HepG2 (cell line): ENCODE results near the gene SMARCB1. TPM values are rescaled to one million over a fixed set of nuclear protein-coding genes. Genes with fewer than 3 reads are reported as not detected.

ENCODE experiments used
- ATAC-seq: fragments of 200-7000 bp; cut with Tn5 transposase; 3 replicates; pipeline ENCODE4 v1.9.1; 2020; ENCODE audit warnings: mild to moderate bottlenecking, moderate library complexity
- BruUV-seq: library from RNA; stranded (reverse); fragments of 400-500 nt; replicated peaks from 2 replicates; lab custom pipeline; 2021; lab: Mats Ljungman, UMichigan
- CTCF ChIA-PET: fragments of 300-600 bp; formaldehyde crosslinking; extraction: SDS; loops from one replicate; lab custom pipeline; 2021; ENCODE audit warnings: low total read pairs, inconsistent platforms, low intra/inter-chr PET ratio; lab: Yijun Ruan, JAX
- POLR2A ChIA-PET: fragments of 350-600 bp; sonication (Branson Sonifier 250); formaldehyde crosslinking; loops from one replicate; lab custom pipeline; 2020; ENCODE audit warnings: antibody characterized with exemption, inconsistent platforms; lab: Yijun Ruan, JAX
- DNase-seq: peaks from one replicate; pipeline ENCODE4 v3.0.0-alpha.2; 2015; ENCODE audit warnings: low spot score
- FAIRE-seq: peaks from 3 replicates; lab custom pipeline; 2011; peaks lifted over from hg19 to GRCh38; lab: Jason Lieb, UNC
- H2AFZ ChIP-seq: one replicate; pipeline ENCODE4 v1.6.1; 2011; ENCODE audit warnings: low read length, inconsistent platforms
- H3K27ac ChIP-seq: fragments of 300-600 bp; 3 replicates; pipeline ENCODE4 v1.8.0; 2011; ENCODE audit warnings: mixed run types, mild to moderate bottlenecking, mixed read lengths, low read length, inconsistent platforms; ENCODE audit not compliant: insufficient read depth; ENCODE audit errors: extremely low read length
- H3K27me3 ChIP-seq, 2 experiments: fragments of 200-600 bp in 1 of 2; 2 replicates in 1 of 2; 3 replicates in 1 of 2; pipeline versions ENCODE4 v1.6.0 to v1.8.0; 2011; ENCODE audit warnings: low read length in 2 of 2, mild to moderate bottlenecking in 2 of 2, moderate library complexity in 2 of 2, inconsistent platforms in 1 of 2; ENCODE audit not compliant: insufficient read depth in 2 of 2, control insufficient read depth in 1 of 2
- H3K36me3 ChIP-seq, 2 experiments: fragments of 200-600 bp in 1 of 2; replicated peaks in 1 of 2; 2 replicates in 1 of 2; 3 replicates in 1 of 2; pipeline versions ENCODE4 v1.5.1 to v1.8.0; 2011; ENCODE audit warnings: low read length in 2 of 2, inconsistent platforms in 1 of 2; ENCODE audit not compliant: insufficient read depth in 2 of 2, control insufficient read depth in 1 of 2
- H3K4me1 ChIP-seq: 2 replicates; pipeline ENCODE4 v1.5.1; 2012; ENCODE audit warnings: low read length, inconsistent platforms; ENCODE audit not compliant: insufficient read depth
- H3K4me2 ChIP-seq: 2 replicates; pipeline ENCODE4 v1.6.0; 2011; ENCODE audit warnings: low read depth, low read length, inconsistent platforms
- H3K4me3 ChIP-seq, 3 experiments: fragments of 200-600 bp in 1 of 3; sonication (generic), shearing (Covaris generic) in 1 of 3; replicated peaks in 1 of 3; 2 replicates each; pipeline ENCODE4 v1.5.1; 2011 to 2016; ENCODE audit warnings: low read length in 3 of 3, inconsistent platforms in 2 of 3, low read depth in 2 of 3, mild to moderate bottlenecking in 2 of 3, control low read depth in 1 of 3, mixed read lengths in 1 of 3; ENCODE audit not compliant: insufficient read depth in 1 of 3
- H3K79me2 ChIP-seq: one replicate; pipeline ENCODE4 v1.6.1; 2011; ENCODE audit warnings: low read length, inconsistent platforms; ENCODE audit not compliant: insufficient read depth
- H3K9ac ChIP-seq: 2 replicates; pipeline ENCODE4 v1.6.0; 2011; ENCODE audit warnings: mild to moderate bottlenecking, low read depth, low read length, inconsistent platforms; ENCODE audit not compliant: insufficient read depth
- H3K9me3 ChIP-seq: 2 replicates; pipeline ENCODE4 v1.5.1; 2012; ENCODE audit warnings: mild to moderate bottlenecking, low read length
- H4K20me1 ChIP-seq: 2 replicates; pipeline ENCODE4 v1.6.0; 2011; ENCODE audit warnings: inconsistent platforms, mild to moderate bottlenecking, low read length, moderate library complexity; ENCODE audit not compliant: insufficient read depth
- DR1 ChIP-seq: sonication (generic); formaldehyde crosslinking; IDR thresholded peaks from 2 replicates; pipeline ENCODE4 v1.8.0; 2021; ENCODE audit warnings: mild to moderate bottlenecking, missing genetic modification reagents, inconsistent platforms
- IRF2 ChIP-seq: IDR thresholded peaks from 2 replicates; pipeline ENCODE4 v1.6.1; 2018; ENCODE audit warnings: missing genetic modification reagents, missing compliant biosample characterization
- XBP1 ChIP-seq: sonication (generic); formaldehyde crosslinking; IDR thresholded peaks from 2 replicates; pipeline ENCODE4 v1.5.0; 2020; ENCODE audit warnings: missing genetic modification reagents
- ZNF558 ChIP-seq: sonication (generic); formaldehyde crosslinking; IDR thresholded peaks from 2 replicates; pipeline ENCODE4 v1.9.0; 2022; ENCODE audit warnings: mild to moderate bottlenecking, missing genetic modification reagents, borderline replicate concordance
- ZNF670 ChIP-seq: sonication (generic); formaldehyde crosslinking; IDR thresholded peaks from 2 replicates; pipeline ENCODE4 v1.8.0; 2022; ENCODE audit warnings: mild to moderate bottlenecking, missing genetic modification reagents, borderline replicate concordance
- WGBS: methylation state at CpG from one replicate; pipeline ENCODE4 v1.1.6; 2017; ENCODE audit warnings: low lambda C conversion rate; 5-methylcytosine and 5-hydroxymethylcytosine counted together
- in situ Hi-C: cut with HindIII; loops from 2 replicates; pipeline ENCODE4 v1.10.0; 2017; ENCODE audit warnings: low pct_unique_long_range_greater_than_20kb; ENCODE audit not compliant: extremely low pct_ligation_motif_present
- intact Hi-C: fragments of 100-400 bp; cut with micrococcal nuclease; formaldehyde crosslinking; loops from one replicate; pipeline ENCODE4 v1.10.0; 2022; ENCODE audit not compliant: unreplicated experiment
- polyA plus RNA-seq, 8 experiments: library from polyadenylated mRNA; depleted of rRNA in 3 of 8; stranded (reverse) in 7 of 8; unstranded in 1 of 8; fragments of >200 nt; fragmentation: Illumina TruSeq in 4 of 8; extraction: Trizol in 4 of 8; gene quantifications; 2 replicates each; pipeline versions ENCODE4 v1.2.1 to v1.2.3, GENCODE V29; 2011 to 2016; ENCODE audit warnings: low read depth in 4 of 8, missing spikeins in 1 of 8, mixed read lengths in 1 of 8; ENCODE audit not compliant: insufficient read depth in 1 of 8
- total RNA-seq, 5 experiments: library from RNA; depleted of rRNA; stranded (reverse); fragments of >200 nt; fragmentation: Illumina TruSeq; extraction: Trizol; gene quantifications; 2 replicates each; pipeline ENCODE4 v1.2.3, GENCODE V29; 2016; ENCODE audit warnings: low read depth in 1 of 5
- TF ChIP-seq, protein P1 (sequence below): sonication (generic); formaldehyde crosslinking; IDR thresholded peaks from 2 replicates; pipeline ENCODE4 v1.4.0; 2020; ENCODE audit warnings: mild to moderate bottlenecking, missing genetic modification reagents
- TF ChIP-seq, protein P2 (sequence below): sonication (generic); formaldehyde crosslinking; IDR thresholded peaks from 2 replicates; pipeline ENCODE4 v1.4.0; 2020; ENCODE audit warnings: missing genetic modification reagents
- TF ChIP-seq, protein P3 (sequence below): sonication (generic); formaldehyde crosslinking; IDR thresholded peaks from 2 replicates; pipeline ENCODE4 v1.4.0; 2020; ENCODE audit warnings: missing genetic modification reagents, borderline replicate concordance
- TF ChIP-seq, protein P4 (sequence below): IDR thresholded peaks from 2 replicates; pipeline ENCODE4 v1.6.1; 2016; ENCODE audit warnings: low read depth, missing genetic modification reagents, missing compliant biosample characterization

SMARCB1 gene
- total and polyA plus RNA-seq, 2 of the 13 experiments (the other 11 are each of a cell fraction or from before 2014, with no cell fraction given) = 74.0 to 166 TPM

DNA sequence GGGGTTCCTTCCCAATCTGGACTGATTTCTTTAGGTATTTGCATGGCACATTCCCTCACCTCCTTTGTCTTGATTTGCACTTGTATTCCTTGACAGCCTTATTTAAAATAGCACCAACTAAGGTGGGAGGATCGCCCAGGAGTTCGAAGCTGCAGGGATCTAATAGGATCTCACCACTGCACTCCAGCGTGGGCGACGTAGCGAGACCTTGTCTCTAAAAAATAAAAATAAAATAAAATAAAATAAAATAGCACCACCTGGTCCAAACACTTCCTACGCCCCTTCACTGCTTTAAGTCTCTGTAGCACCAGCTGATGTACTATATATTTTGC is 71.7 kb downstream of the SMARCB1 start (continued):
- TF ChIP-seq, protein P1, sequence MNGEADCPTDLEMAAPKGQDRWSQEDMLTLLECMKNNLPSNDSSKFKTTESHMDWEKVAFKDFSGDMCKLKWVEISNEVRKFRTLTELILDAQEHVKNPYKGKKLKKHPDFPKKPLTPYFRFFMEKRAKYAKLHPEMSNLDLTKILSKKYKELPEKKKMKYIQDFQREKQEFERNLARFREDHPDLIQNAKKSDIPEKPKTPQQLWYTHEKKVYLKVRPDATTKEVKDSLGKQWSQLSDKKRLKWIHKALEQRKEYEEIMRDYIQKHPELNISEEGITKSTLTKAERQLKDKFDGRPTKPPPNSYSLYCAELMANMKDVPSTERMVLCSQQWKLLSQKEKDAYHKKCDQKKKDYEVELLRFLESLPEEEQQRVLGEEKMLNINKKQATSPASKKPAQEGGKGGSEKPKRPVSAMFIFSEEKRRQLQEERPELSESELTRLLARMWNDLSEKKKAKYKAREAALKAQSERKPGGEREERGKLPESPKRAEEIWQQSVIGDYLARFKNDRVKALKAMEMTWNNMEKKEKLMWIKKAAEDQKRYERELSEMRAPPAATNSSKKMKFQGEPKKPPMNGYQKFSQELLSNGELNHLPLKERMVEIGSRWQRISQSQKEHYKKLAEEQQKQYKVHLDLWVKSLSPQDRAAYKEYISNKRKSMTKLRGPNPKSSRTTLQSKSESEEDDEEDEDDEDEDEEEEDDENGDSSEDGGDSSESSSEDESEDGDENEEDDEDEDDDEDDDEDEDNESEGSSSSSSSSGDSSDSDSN (CRISPR knock-in tag) = no peak
- TF ChIP-seq DR1 (no peak), IRF2 (no peak), ZNF558 (no peak)
- TF ChIP-seq, protein P2, sequence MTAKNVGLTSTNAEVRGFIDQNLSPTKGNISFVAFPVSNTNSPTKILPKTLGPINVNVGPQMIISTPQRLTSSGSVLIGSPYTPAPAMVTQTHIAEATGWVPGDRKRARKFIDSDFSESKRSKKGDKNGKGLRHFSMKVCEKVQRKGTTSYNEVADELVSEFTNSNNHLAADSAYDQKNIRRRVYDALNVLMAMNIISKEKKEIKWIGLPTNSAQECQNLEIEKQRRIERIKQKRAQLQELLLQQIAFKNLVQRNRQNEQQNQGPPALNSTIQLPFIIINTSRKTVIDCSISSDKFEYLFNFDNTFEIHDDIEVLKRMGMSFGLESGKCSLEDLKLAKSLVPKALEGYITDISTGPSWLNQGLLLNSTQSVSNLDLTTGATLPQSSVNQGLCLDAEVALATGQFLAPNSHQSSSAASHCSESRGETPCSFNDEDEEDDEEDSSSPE (CRISPR knock-in tag) = no peak
- TF ChIP-seq, protein P3, sequence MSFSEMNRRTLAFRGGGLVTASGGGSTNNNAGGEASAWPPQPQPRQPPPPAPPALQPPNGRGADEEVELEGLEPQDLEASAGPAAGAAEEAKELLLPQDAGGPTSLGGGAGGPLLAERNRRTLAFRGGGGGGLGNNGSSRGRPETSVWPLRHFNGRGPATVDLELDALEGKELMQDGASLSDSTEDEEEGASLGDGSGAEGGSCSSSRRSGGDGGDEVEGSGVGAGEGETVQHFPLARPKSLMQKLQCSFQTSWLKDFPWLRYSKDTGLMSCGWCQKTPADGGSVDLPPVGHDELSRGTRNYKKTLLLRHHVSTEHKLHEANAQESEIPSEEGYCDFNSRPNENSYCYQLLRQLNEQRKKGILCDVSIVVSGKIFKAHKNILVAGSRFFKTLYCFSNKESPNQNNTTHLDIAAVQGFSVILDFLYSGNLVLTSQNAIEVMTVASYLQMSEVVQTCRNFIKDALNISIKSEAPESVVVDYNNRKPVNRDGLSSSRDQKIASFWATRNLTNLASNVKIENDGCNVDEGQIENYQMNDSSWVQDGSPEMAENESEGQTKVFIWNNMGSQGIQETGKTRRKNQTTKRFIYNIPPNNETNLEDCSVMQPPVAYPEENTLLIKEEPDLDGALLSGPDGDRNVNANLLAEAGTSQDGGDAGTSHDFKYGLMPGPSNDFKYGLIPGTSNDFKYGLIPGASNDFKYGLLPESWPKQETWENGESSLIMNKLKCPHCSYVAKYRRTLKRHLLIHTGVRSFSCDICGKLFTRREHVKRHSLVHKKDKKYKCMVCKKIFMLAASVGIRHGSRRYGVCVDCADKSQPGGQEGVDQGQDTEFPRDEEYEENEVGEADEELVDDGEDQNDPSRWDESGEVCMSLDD = no peak

DNA sequence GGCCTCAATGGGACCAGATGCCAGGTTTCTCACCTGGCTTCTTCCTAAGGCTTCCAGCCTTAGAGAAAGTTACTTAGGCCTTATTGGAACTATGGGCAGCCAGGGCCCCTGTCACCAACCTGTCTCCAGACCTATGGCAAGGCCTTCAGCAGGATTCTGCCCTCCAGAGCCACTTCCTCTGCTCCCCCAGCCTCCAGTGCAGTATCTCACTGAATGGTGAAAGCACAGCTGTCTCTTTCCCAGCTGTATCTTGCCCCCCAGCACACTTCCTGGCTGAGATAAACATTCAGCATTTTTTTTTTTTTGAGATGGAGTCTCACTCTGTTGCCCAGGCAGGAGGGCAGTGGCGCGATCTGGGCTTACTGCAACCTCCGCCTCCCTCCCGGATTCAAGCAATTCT is 72.4 kb downstream of the SMARCB1 start:
- in situ Hi-C loops (no loop called here), intact Hi-C loops (loop anchor here (5.0 kb wide), 1 partner anchor 72 kb away; the partner anchor contains the start of gene SMARCB1)
- H3K27ac ChIP-seq = no peak overlapping the region
- peak overlapping the region; percentile 100 for H3K4me2 ChIP-seq
- no peaks in the 10 kb centered on the region for H4K20me1 ChIP-seq
- no peak overlapping the region for H2AFZ ChIP-seq
- H3K36me3 ChIP-seq = peaks cover 0 to 2% of the 10 kb centered on the region in 2 experiments; a peak in 1 of 5 replicates
- H3K9me3 ChIP-seq = no peaks in the 10 kb centered on the region
- ATAC-seq = no peak
- POLR2A ChIA-PET = interaction anchor here (3.0 to 3.2 kb wide), 2 partner anchors 35 to 92 kb away, joined by 56 to 57 read pairs; partner anchors contain the start of genes CHCHD10 and MIF
- H3K79me2 ChIP-seq = peaks cover 7% of the 10 kb centered on the region
- no peak for TF ChIP-seq XBP1 (CRISPR knock-in tag)
- TF ChIP-seq, protein P4, sequence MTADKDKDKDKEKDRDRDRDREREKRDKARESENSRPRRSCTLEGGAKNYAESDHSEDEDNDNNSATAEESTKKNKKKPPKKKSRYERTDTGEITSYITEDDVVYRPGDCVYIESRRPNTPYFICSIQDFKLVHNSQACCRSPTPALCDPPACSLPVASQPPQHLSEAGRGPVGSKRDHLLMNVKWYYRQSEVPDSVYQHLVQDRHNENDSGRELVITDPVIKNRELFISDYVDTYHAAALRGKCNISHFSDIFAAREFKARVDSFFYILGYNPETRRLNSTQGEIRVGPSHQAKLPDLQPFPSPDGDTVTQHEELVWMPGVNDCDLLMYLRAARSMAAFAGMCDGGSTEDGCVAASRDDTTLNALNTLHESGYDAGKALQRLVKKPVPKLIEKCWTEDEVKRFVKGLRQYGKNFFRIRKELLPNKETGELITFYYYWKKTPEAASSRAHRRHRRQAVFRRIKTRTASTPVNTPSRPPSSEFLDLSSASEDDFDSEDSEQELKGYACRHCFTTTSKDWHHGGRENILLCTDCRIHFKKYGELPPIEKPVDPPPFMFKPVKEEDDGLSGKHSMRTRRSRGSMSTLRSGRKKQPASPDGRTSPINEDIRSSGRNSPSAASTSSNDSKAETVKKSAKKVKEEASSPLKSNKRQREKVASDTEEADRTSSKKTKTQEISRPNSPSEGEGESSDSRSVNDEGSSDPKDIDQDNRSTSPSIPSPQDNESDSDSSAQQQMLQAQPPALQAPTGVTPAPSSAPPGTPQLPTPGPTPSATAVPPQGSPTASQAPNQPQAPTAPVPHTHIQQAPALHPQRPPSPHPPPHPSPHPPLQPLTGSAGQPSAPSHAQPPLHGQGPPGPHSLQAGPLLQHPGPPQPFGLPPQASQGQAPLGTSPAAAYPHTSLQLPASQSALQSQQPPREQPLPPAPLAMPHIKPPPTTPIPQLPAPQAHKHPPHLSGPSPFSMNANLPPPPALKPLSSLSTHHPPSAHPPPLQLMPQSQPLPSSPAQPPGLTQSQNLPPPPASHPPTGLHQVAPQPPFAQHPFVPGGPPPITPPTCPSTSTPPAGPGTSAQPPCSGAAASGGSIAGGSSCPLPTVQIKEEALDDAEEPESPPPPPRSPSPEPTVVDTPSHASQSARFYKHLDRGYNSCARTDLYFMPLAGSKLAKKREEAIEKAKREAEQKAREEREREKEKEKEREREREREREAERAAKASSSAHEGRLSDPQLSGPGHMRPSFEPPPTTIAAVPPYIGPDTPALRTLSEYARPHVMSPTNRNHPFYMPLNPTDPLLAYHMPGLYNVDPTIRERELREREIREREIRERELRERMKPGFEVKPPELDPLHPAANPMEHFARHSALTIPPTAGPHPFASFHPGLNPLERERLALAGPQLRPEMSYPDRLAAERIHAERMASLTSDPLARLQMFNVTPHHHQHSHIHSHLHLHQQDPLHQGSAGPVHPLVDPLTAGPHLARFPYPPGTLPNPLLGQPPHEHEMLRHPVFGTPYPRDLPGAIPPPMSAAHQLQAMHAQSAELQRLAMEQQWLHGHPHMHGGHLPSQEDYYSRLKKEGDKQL (CRISPR knock-in tag) = no peak
- no peak for TF ChIP-seq ZNF670 (CRISPR knock-in tag)
- H3K9ac ChIP-seq = peak overlapping the region; percentile 74; the same call in 1 of the 2 replicates
- FAIRE-seq = no peak
- no peak for DNase-seq
- BruUV-seq = no TSS peak
- CTCF ChIA-PET = no interaction called here
- 99% methylated on average over 4 of the region's 4 CpGs for WGBS
- no peaks in the 10 kb centered on the region; a peak in 1 of 5 replicates for H3K27me3 ChIP-seq
- peaks cover 25% of the 10 kb centered on the region for H3K4me1 ChIP-seq
- no peak overlapping the region for H3K4me3 ChIP-seq
